Skin of body (tissue), 2 donors: ENCODE data around the gene MED10. TPM values are rescaled to one million over a fixed set of nuclear protein-coding genes. Genes with fewer than 3 reads are reported as not detected.

Experiments
- DNase-seq: peaks from one replicate; lab custom pipeline; 2025; lab: John Stamatoyannopoulos, UW
- total RNA-seq: library from RNA; depleted of rRNA; stranded (reverse); fragments of >200 nt; gene quantifications from one replicate; pipeline ENCODE4 v1.2.3, GENCODE V29; 2014

The MED10 gene
- total RNA-seq, 1 donor from 2014 or later, result 15.2 TPM

DNA sequence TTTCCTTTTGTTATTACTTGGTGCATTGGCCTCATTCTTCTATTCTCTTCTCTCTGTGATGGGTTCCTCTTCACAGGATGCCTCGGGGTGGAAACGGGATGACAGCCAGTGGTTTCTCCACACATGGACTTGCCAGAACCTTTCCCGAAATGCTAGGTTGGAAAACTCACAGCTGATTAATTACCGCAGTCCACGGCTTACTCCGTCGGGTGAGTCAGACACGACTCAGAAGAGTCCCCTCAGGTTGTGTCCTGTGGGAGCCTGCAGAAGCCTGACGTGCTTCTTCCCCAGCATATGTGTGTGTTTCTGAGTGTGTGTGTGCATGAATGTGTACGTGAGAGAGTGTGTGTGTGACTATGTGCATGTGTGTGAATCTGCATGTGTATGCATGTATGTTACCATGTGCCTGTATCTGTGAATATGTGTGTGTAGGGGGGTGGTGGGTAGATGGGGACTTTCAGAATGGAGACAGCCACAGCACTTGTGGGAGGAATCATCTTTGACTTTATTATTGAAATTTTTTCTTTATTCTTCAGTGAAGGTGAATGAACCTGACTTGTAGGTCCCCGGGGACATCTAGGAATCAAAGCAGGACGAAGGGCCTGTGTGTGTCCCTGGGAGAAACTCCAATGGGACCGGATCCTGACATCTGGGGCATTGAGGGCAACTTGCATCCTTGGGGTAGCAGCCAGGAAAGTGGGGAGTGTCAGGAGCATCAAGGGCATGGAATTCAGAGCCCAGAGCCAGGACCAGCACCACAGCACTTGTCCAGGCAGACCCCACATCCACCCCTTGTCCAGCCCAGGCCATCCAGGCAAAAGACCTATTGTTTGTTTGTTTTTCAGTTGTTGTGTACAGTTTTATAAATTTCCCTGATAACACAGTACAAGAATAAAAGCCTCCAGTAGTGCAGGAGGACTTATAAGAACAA, 21.9 kb upstream of the MED10 start:
- no peak for DNase-seq

DNA sequence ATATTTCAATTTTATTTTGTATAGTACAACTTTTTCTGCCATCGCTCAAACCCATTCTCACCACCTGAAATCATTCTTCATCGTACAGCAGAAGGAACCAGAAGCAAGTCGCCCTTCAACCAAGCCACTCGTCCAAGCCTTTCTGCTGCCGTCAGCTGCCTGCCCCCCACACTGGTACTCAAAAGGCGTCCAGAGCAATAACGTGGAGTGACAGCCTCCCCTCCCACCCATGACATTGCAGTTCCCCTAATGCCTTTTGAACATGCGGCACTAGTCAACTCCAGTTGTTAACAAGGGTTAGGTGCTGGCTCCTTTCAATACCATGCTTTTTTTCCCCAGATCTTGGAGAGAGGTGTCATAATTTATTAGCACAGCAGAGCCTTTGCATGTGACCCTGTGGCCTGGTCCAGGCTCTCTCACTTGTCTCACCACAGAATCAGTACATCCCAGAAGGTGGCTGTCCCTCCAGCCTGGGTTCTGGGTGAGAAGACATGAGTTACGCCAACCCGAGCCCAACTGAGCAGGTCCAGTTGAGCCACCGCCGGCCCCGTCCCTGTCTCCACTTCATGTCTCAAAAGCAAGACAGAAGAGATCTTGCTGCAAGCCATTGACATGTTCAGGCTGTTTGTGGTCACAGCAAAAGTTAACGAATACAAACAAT, 20.4 kb upstream of the MED10 start:
- no peak for DNase-seq

DNA sequence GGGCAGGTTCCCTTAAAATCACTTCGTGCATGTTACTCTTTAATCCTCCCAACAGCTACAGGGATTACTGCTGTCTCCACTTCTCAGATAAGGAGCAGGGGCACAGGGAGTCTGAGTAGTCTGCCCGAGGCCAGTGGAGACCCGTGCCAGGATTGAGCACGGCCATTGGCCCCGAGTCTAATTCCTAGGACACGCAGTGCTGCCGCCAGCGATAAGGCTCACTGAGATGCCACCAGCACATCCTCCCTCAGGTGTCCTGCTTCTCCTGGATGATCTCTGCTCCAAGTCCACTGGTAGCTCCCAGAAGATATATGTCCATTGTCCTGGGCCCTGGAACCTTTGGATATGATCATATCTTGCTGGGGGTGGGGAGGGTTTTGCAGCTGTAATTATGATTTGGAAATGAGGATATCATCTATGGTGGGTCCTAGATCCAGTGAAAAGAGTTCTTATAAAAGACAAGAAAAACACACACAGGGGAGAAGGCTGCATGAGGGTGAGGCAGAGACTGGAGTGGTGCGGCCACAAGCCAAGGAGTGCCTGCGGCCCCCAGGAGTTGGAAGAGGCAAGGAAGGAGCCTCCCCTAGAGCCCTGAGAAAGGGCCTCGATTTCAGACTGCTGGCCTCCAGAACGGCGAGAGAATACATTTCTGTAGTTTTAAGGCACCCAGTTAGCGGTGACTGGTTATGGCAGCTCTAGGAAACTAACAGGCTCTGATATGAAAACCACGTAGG, 19.4 kb upstream of the MED10 start:
- DNase-seq, result no peak

DNA sequence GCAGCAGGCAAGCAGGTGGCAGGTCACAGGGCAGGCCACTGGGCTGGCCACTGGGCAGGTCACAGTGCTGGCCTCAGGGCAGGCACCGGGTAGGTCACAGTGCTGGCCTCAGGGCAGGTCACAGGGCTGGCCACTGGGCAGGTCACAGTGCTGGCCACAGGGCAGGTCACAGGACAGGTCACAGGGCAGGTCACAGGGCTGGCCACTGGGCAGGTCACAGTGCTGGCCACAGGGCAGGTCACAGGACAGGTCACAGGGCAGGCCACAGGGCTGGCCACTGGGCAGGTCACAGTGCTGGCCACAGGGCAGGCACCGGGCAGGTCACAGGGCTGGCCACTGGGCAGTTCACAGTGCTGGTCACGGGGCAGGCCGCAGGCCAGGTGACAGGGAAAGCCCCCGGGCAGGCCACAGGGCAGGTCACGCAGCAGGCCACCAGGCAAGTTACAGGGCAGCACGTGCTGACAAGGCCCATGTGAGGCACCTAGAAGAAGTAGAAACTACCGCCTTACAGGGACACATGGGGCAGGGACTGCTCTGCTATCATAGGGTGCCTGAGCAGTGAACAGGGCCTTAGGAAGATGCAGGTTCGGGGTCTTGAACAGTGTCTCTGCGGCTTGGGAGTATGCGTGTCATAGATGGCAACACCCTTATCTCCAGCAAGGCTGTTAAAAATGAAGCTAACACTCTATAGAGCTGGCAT, 18.6 kb upstream of the MED10 start:
- DNase-seq, result no peak

DNA sequence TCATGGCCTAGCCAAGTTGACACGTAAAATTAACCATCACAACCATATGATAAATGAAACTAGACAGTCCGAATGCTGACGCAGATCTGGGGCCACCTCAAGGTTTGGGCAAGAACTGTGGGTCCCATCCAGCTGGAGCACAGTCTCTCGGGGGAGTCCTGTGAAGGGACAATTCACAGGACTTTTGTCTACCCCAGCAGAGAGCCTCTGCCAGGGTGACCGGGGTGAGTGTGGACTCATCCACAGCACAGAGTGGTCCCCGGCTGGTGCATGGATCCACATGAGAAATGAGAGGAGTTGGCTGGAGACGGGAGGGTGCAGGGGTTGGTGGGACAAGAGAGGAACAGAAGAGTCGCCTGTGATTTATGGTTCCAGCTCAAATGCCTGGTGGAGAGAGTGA, 17.7 kb upstream of the MED10 start:
- no peak for DNase-seq

DNA sequence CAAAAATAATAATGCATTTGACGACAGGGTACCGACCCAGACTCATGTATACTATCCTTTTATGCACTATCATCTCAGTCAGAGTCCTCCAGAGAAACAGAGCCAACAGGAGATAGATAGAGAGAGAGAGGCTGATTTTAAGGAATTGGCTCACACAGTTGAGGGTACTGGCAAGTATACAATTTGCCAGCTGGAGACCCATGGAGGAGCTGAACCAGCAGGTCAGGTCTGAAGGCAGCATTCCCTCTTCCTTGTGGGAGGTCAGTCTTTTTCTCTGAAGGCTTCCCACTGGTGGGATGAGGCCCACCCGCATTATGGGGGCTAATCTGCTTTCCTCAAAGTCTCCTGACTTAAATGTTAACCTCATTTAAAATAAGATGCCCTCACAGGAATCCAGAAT, 17.3 kb upstream of the MED10 start:
- no peak for DNase-seq

DNA sequence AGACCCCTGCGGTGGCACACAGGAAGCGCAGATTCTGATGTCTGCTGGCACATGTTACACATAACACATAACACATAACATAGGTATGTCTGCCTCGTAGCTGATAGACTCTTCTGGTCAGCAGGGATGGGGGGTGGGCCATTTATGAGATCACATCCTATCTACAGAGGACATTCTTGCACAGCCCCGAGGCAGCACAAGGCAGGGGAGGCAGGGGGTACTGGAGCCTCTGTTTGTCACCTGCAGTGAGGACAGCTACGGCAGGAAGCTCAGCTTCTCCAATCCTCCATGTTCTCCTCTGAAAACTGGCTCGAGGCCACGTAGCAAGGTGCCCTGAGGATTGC, 16.7 kb upstream of the MED10 start:
- no peak for DNase-seq

DNA sequence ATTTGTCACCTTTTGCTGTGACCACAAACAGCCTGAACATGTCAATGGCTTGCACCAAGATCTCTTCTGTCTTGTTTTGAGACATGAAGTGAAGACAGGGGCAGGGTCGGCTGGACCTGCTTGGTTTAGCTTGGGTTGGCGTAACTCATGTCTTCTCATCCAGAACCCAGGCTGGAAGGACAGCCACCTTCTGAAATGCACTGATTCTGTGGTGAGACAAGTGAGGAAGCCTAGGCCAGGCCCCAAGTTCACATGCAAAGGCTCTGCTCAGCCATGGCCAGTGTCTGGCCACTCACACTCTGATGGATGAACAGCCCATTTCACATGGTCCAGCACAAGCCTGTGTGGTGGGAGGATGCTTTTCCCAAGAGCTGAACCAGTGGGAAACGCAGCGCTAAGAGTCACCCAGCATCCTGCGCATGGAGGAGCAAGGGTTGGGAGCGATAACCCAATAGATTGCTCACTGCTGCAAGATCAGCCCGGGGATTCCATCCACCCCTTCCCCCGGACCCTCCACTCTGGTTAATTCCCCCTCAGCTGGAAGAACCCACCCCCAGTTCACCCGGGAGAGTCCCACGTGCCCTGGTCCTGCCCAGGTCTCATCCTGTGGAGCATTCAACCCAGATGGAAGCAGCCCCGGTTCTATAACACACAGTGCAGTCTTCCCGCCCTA, 16.2 kb upstream of the MED10 start:
- DNase-seq, result no peak

DNA sequence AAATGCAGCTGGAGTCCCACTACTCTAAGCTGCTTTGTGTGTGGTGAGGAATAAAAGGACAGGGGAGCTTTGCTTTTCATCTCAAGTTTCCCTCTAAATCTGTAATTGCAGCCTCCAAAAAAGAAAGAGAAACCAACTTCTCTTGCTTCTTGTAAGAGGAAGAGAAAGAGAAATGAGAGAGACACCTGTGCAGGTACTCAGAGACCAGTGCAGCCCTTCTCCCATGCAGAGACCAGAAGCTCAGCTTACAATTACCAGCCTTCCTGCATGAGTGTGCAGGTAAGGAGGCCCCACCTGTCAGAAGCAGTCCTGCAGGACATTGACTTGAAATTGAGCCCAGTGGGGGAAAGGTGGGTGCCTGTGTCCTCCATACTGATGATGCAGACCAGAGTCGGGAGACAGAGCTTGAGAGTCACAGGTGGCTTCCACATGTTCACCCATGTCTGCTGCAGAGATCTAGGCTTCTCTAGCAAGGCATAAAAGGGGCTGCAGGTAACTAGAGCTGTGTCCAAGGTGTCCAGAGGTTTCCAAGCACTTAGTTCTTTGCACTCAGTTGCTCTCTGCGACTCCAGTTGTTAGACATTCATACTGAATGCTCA, 15.3 kb upstream of the MED10 start:
- no peak for DNase-seq

DNA sequence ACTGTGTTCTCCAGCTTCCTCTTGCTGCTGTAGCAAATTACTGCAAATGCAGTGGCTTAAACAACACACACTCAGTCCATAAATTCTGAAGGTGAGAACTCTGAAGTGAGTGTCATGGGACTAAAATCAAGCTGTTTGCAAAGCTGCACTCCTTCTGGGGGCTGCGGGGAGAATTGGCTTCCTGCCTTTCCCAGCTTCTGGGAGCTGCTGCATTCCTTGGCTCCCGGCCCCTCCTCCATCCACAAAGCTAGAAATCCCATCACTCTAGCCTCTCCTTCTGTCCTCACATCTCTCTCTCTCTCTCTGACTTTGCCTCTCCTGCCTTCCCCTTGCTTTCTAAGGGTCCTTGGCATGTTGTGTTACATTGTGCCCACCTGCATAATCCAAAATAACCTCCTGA, 14.2 kb upstream of the MED10 start:
- no peak for DNase-seq

DNA sequence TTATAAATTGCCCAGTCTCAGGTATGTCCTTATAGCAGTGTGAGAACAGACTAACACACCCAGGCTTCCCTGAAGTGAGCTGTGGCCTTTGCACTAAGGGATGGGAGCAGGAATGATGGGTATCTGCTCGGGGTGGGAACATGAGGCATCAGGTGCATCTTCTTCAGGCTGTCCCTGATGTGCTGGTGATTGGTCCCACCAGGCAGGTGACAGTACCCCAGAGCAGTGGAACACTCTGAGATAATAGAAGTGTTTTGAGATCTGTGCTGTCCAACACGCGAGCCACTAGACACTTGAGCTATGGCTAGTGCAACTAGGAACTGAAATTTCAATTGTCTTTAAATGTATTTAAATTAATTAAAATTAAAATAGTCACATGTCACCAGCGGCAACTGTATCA, 12.8 kb upstream of the MED10 start:
- no peak for DNase-seq

DNA sequence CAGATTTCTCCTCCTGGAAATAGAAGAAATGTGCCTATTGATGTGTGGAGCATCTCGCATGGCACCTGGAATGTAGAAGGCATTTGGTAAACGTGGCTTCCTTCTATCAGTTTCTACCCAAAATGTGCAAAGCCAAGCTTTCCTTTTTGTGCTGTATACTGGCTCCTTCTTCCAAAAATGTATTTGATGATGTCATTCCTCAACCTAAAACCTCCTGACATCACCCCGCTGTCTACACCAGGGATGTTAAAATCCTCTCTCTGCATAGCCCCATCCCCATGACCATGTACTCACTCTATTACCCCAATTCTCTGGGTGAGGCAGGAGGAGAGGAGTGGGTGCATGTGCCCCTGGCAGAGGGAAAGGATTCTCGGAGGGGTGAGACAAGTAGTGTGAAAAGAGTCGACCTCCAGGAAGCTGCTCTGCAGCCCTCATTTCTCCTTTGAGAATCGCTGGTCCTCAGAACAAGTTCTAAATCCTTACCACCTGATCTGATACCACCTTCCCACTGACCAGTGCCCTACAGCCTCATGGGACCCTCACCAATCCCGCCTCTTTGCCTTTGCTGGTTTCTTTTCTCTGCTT, 11.7 kb upstream of the MED10 start:
- no peak for DNase-seq

DNA sequence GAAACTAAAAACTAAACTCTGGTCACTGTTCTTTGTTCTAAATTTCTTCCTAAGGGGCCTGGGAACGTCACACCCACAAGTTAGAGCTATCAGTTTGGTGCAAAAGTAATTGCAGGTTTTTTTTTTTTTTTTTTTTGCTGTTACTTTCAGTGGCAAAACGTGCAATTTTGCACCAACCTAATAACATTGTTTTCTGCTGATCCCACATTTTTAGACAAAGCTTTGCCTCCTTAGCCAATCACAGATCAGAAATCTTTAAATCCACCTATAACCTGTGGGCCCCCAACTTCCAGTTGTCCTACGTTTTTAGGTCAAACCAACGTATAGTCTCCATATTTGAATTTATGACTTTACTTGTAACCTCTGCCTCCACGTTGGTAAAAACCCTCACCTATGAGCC, 11.1 kb upstream of the MED10 start:
- DNase-seq, result no peak

DNA sequence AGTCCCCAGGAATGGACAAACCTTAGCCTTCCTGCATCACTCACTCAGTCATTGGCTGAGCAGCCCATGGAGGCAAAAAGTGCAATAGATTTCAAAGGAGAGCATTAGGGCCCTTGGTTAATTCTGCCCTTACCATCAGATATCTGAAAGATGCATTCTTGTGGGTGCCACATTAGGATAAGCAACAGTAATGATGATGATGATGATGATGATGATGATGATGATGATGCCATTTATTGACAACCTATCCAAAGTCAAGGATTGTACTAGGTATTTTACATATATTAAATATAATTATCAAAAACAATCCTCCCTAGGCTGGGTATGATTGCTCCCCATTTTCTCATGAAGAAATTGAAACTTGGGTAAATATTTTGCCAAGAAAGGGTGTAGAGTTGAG, 9.6 kb upstream of the MED10 start:
- no peak for DNase-seq

DNA sequence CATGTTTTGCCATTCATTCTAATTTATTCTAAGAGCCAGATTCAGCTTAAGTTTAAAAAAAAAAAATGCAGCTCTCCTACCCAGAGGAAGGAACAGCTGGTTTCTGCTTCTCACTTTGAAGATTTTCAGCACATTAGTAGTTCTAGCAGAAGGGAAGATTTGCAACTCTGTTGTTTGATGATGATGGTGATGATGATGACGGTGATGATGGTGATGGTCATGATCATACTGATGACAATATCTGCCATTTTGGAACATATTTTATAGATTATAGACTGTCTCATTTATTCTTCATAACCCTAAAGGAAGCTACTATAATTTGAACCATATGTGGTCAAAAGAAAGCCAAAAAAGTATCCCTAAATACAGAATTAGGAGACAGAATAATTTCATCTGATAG, 7.9 kb upstream of the MED10 start:
- DNase-seq, result no peak

DNA sequence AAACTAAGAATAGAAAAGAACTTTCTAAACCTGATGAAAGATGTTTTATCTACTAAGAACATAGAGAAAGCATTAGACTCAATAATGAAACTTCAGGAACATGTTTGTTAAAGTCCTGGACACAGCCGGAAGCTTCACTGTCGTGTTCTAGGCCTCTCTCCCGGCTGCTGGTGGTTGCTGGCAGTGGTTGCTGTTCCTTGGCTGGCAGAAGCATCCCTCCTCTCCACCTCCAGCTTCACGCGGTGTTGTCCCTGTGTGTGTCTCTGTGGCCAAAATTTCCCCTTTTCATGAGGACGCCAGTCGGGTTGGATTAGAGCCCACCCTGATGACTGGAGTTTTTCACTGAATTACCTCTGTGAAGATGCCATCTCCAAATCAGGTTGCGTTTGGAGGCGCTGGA, 6.5 kb upstream of the MED10 start:
- no peak for DNase-seq

DNA sequence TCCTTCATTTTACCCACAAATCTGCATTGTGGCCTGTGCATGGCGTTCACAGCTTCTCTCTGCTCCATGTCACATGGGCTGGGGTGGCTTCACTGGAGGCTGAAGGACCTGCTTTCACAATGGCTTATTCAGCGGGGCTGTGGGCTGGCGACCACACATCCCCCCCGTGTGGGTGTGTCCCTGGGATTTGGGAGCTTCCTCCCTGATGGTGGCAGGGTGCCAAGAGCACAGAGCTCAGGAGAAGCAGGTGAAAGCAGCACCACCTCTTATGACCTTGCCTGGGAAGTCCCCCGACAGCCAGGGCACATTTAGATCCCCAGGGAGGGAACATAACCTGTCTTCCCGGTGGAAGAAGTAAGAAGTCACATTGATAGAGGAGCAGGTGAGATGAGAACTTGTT, 5.0 kb upstream of the MED10 start:
- no peak for DNase-seq

DNA sequence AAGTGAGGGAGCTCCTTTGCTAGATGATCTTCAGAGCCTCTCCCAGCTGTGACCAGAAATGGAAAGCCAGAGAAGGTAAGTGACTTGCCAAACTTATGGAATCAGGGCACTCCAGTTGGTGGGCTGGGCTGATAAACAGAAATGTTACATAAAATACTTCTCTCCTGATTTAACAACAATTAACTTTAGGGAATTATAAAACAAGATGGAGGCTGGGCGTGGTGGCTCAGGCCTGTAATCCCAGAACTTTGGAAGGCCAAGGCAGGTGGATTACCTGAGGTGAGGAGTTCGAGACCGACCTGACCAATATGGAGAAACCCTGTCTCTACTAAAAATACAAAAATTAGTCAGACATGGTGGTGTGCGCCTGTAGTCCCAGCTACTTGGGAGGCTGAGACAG, 899 bp upstream of the MED10 start:
- no peak for DNase-seq

DNA sequence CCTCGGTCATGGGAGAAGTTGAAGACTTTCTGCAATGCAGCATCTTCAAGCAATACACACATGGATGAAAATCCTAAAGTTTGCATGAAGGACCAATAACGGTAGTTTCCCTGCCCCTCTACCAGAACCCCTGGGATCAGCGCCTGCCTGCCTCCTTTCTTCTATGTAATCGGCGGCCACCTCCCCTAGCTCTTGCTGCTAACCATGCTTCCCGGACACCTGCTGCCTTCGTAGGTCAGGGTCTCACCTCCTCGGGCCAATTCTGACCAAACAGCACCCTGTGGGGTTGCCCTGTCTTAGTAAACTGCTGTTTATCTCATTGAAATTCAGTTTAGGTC, 388 bp upstream of the MED10 start:
- DNase-seq, result no peak

DNA sequence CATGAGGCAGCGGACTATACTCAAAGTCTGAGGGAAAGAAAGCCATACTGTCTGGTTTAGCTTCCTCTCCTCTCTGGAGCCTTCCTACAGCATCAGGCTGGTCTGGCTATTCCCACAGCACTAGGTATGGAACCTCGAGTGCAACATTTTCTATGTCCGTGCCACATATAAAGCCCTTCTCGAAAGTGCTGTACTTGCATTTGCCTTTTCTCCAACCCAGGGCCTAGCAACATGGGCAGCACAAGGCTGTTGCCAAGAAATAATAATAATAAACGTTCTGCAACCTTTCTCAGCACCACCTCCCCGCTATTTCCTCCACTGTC, 804 bp downstream of the MED10 start:
- DNase-seq, result no peak

DNA sequence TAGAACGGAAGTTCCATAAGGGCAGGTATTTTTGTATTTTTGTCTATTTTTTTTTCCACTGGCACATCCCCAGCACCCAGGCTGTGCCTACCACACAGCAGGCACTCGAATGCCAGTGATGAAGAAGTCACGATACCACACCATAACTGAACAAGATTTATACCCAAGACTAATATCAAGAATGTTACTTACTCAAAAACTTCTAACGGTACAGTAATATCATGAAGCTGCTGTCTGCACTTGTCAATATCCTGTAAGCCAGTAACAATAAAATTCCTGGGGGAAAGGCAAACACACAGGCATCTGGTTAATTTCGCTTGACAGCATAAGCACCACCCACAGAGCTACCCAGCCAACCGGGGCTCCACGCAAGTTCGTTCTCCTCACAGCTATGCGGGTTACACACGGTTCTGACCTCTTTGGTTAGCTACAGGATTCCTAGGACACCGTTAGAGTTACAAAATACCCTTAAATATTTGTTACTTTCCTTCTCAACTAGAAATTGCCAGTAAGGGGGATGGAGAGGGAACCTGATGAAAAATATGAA, 1.3 kb downstream of the MED10 start:
- DNase-seq, result no peak
